ENCODE data around the gene GSK3A. TPM values are rescaled to one million over a fixed set of nuclear protein-coding genes. Genes with fewer than 3 reads are reported as not detected.

Gene GSK3A
- total and polyA plus RNA-seq, 9 of the 15 experiments (the other 6 are each of a cell fraction or from before 2014, with no cell fraction given), result 0.62 to 90.7 (median 33.3) TPM

DNA sequence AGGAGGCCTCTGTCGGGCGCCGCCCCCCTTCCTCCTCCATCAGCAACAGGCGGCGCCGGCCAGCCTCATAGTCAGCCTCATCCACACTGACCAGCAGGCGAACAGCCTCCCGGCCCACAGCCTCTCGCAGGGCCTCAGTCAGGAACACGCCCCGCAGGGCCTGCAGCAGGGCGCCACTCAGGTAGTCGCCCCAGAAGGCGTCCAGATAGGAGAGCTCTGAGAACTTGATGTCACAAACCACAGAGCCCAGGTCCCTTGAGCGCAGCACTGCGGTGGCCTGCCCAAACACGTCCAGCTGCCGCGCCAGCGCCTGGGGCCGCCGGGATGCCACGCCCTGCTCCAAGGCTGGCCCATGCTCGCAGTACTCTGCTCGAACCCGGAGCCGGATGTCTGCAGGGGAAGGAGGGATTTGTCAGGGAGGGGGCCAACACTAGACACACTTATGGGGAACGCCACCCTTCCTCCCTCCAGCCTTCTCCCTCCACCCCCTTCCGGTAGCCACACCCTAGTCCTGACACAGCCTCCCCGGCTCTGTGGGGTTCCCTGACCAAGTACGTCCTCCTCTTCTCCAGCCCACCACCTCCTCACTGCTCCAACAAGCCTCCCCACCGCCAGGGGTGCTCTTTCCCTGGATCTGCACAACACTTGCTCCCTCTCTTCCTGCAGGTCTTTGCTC, 42.8 kb downstream of the GSK3A start (continued):
- TF ChIP-seq, protein P1, sequence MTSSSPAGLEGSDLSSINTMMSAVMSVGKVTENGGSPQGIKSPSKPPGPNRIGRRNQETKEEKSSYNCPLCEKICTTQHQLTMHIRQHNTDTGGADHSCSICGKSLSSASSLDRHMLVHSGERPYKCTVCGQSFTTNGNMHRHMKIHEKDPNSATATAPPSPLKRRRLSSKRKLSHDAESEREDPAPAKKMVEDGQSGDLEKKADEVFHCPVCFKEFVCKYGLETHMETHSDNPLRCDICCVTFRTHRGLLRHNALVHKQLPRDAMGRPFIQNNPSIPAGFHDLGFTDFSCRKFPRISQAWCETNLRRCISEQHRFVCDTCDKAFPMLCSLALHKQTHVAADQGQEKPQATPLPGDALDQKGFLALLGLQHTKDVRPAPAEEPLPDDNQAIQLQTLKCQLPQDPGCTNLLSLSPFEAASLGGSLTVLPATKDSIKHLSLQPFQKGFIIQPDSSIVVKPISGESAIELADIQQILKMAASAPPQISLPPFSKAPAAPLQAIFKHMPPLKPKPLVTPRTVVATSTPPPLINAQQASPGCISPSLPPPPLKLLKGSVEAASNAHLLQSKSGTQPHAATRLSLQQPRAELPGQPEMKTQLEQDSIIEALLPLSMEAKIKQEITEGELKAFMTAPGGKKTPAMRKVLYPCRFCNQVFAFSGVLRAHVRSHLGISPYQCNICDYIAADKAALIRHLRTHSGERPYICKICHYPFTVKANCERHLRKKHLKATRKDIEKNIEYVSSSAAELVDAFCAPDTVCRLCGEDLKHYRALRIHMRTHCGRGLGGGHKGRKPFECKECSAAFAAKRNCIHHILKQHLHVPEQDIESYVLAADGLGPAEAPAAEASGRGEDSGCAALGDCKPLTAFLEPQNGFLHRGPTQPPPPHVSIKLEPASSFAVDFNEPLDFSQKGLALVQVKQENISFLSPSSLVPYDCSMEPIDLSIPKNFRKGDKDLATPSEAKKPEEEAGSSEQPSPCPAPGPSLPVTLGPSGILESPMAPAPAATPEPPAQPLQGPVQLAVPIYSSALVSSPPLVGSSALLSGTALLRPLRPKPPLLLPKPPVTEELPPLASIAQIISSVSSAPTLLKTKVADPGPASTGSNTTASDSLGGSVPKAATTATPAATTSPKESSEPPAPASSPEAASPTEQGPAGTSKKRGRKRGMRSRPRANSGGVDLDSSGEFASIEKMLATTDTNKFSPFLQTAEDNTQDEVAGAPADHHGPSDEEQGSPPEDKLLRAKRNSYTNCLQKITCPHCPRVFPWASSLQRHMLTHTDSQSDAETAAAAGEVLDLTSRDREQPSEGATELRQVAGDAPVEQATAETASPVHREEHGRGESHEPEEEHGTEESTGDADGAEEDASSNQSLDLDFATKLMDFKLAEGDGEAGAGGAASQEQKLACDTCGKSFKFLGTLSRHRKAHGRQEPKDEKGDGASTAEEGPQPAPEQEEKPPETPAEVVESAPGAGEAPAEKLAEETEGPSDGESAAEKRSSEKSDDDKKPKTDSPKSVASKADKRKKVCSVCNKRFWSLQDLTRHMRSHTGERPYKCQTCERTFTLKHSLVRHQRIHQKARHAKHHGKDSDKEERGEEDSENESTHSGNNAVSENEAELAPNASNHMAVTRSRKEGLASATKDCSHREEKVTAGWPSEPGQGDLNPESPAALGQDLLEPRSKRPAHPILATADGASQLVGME (CRISPR knock-in tag; IDR thresholded peaks at IDR 0.05), result 0 out of 2 replicates have a peak, but pooled peaks have one; percentile 15
- peak; percentile 49 for TF ChIP-seq BRD9 (IDR thresholded peaks at IDR 0.05; ENCODE audit: low read depth, partially characterized antibody)
- TF ChIP-seq ZNF263 (CRISPR knock-in tag; IDR thresholded peaks at IDR 0.05; ENCODE audit: borderline replicate concordance), result peak; percentile 90
- TF ChIP-seq SMARCA4 (IDR thresholded peaks at IDR 0.05), result peak; percentile 76
- no peak for TF ChIP-seq DDX20 (tag; IDR thresholded peaks at IDR 0.05; ENCODE audit: low read depth)
- TF ChIP-seq TARDBP (IDR thresholded peaks at IDR 0.05), result peak; percentile 63; the same call in 1 of the 2 replicates
- TF ChIP-seq CCNT2 (IDR thresholded peaks at IDR 0.05; ENCODE audit: borderline replicate concordance, extremely low read depth, insufficient read length, low read depth, low read length), result peak; percentile 40
- TF ChIP-seq TCF3 (CRISPR knock-in tag; IDR thresholded peaks at IDR 0.05), result peak; percentile 42; the same call in 1 of the 2 replicates
- TF ChIP-seq SUPT5H (IDR thresholded peaks at IDR 0.05), result 0 out of 2 replicates have a peak, but pooled peaks have one; percentile 31
- peak; percentile 78 for TF ChIP-seq HLTF (IDR thresholded peaks at IDR 0.05)
- TF ChIP-seq, protein P2, sequence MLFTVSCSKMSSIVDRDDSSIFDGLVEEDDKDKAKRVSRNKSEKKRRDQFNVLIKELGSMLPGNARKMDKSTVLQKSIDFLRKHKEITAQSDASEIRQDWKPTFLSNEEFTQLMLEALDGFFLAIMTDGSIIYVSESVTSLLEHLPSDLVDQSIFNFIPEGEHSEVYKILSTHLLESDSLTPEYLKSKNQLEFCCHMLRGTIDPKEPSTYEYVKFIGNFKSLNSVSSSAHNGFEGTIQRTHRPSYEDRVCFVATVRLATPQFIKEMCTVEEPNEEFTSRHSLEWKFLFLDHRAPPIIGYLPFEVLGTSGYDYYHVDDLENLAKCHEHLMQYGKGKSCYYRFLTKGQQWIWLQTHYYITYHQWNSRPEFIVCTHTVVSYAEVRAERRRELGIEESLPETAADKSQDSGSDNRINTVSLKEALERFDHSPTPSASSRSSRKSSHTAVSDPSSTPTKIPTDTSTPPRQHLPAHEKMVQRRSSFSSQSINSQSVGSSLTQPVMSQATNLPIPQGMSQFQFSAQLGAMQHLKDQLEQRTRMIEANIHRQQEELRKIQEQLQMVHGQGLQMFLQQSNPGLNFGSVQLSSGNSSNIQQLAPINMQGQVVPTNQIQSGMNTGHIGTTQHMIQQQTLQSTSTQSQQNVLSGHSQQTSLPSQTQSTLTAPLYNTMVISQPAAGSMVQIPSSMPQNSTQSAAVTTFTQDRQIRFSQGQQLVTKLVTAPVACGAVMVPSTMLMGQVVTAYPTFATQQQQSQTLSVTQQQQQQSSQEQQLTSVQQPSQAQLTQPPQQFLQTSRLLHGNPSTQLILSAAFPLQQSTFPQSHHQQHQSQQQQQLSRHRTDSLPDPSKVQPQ (CRISPR knock-in tag; IDR thresholded peaks at IDR 0.05; ENCODE audit: borderline replicate concordance), result no peak
- peak; percentile 90 for TF ChIP-seq ETV1 (tag; conservative IDR thresholded peaks at IDR 0.05; ENCODE audit: low read depth)
- peak; percentile 69 for TF ChIP-seq C11orf30 (IDR thresholded peaks at IDR 0.05; ENCODE audit: low read depth)
- peak; percentile 46; the same call in 1 of the 2 replicates for TF ChIP-seq MTA3 (IDR thresholded peaks at IDR 0.05; ENCODE audit: borderline replicate concordance)
- peak; percentile 83; the same call in 1 of the 2 replicates for TF ChIP-seq NBN (IDR thresholded peaks at IDR 0.05; ENCODE audit: low read depth)
- TF ChIP-seq TAF9B (IDR thresholded peaks at IDR 0.05; ENCODE audit: partially characterized antibody), result no peak
- peak; percentile 74; the same call in 1 of the 2 replicates for TF ChIP-seq GATAD2A (IDR thresholded peaks at IDR 0.05)
- TF ChIP-seq MAZ (CRISPR knock-in tag; conservative IDR thresholded peaks at IDR 0.05 in 1 of 2, IDR thresholded peaks at IDR 0.05 in 1 of 2), result peak; percentile 62 to 78; a peak in 3 of 4 replicates
